PC-9 (cell line): ENCODE data around the gene NFYC.
A peak's percentile ranks its signal among the peaks of the same experiment; 100 is the strongest.

Source experiments
- CTCF ChIP-seq: fragments of 200-600 bp; sonication (generic); conservative IDR thresholded peaks from 2 replicates; pipeline ENCODE4 v1.6.1; 2017; ENCODE audit warnings: mixed run types, antibody characterized with exemption, mild to moderate bottlenecking, moderate library complexity
- EZH2 ChIP-seq: fragments of 200-600 bp; sonication (generic); IDR thresholded peaks from 2 replicates; pipeline ENCODE4 v1.8.0; 2017; ENCODE audit warnings: antibody characterized with exemption, low read depth

- TF ChIP-seq CTCF (peak; percentile 97), EZH2 (no peak)
Observed at GRCh38 chr1:40668769-40669525, 22.6 kb upstream of the NFYC start.
